Stimulated activated memory B cell treated with anti-CD40 and anti-IgM and Interleukin-4, amounts not matched to agents 10 μg/mL and 1 μg/mL and 100 μg/mL, for 72 hours (primary cell): ENCODE data around the gene CACNA1D.
A peak's percentile ranks its signal among the peaks of the same experiment; 100 is the strongest.

Source experiments
- ATAC-seq: fragments of 150-1000 bp; cut with Tn5 transposase; 2 replicates; pipeline ENCODE4 v1.10.0; 2021
- H3K27ac Mint-ChIP-seq: one replicate; pipeline ENCODE4 v1.8.0; 2022; ENCODE audit warnings: mild to moderate bottlenecking, mixed read lengths
- H3K27me3 Mint-ChIP-seq: one replicate; pipeline ENCODE4 v1.8.0; 2022; ENCODE audit warnings: mixed read lengths
- H3K36me3 Mint-ChIP-seq: one replicate; pipeline ENCODE4 v1.8.0; 2022; ENCODE audit warnings: mixed read lengths
- H3K4me1 Mint-ChIP-seq: one replicate; pipeline ENCODE4 v1.8.0; 2022; ENCODE audit warnings: mixed read lengths
- H3K4me3 Mint-ChIP-seq: one replicate; pipeline ENCODE4 v1.8.0; 2022; ENCODE audit warnings: mild to moderate bottlenecking, moderate library complexity, mixed read lengths
- H3K9me3 Mint-ChIP-seq: one replicate; pipeline ENCODE4 v1.8.0; 2022; ENCODE audit warnings: mixed read lengths

The CACNA1D gene

GRCh38 chr3:53673722-53674350 is 179.4 kb downstream of the CACNA1D start:
- no peaks in the 10 kb centered on the region for H3K9me3 Mint-ChIP-seq
- H3K36me3 Mint-ChIP-seq: no peaks in the 10 kb centered on the region
- H3K27ac Mint-ChIP-seq: no peak overlapping the region
- peaks cover 32% of the 10 kb centered on the region for H3K27me3 Mint-ChIP-seq
- no peak overlapping the region for H3K4me3 Mint-ChIP-seq
- ATAC-seq: no peak
- H3K4me1 Mint-ChIP-seq: no peaks in the 10 kb centered on the region

- H3K36me3 Mint-ChIP-seq: no peaks in the 10 kb centered on the region
- H3K4me1 Mint-ChIP-seq: no peaks in the 10 kb centered on the region
- ATAC-seq: no peak
- H3K4me3 Mint-ChIP-seq: no peak overlapping the region
- peaks cover 24% of the 10 kb centered on the region for H3K27me3 Mint-ChIP-seq
- H3K9me3 Mint-ChIP-seq: no peaks in the 10 kb centered on the region
- H3K27ac Mint-ChIP-seq: no peak overlapping the region
Measured at GRCh38 chr3:53674582-53674981, 180.2 kb downstream of the CACNA1D start.

- Mint-ChIP-seq H3K36me3 (no peaks in the 10 kb centered on the region), H3K4me3 (no peak overlapping the region), H3K9me3 (no peaks in the 10 kb centered on the region)
Measured at GRCh38 chr3:53675022-53675697, 180.7 kb downstream of the CACNA1D start.

GRCh38 chr3:53675942-53676341 is 181.5 kb downstream of the CACNA1D start:
- H3K36me3 Mint-ChIP-seq: no peaks in the 10 kb centered on the region
- no peaks in the 10 kb centered on the region for H3K4me1 Mint-ChIP-seq
- no peak for ATAC-seq
- H3K27ac Mint-ChIP-seq: no peak overlapping the region
- H3K4me3 Mint-ChIP-seq: no peak overlapping the region
- H3K9me3 Mint-ChIP-seq: no peaks in the 10 kb centered on the region
- peaks cover 29% of the 10 kb centered on the region for H3K27me3 Mint-ChIP-seq

More at GRCh38 chr3:53675022-53675697, 180.7 kb downstream of the CACNA1D start:
- Mint-ChIP-seq H3K27ac (no peak overlapping the region), H3K4me1 (no peaks in the 10 kb centered on the region), H3K27me3 (peaks cover 24% of the 10 kb centered on the region)
- peak; percentile 40 for ATAC-seq

- Mint-ChIP-seq H3K27me3 (peaks cover 43% of the 10 kb centered on the region), H3K4me1 (no peaks in the 10 kb centered on the region), H3K36me3 (no peaks in the 10 kb centered on the region), H3K27ac (no peak overlapping the region), H3K9me3 (no peaks in the 10 kb centered on the region), H3K4me3 (no peak overlapping the region)
- ATAC-seq: no peak
Measured at GRCh38 chr3:53677413-53677812, 183.0 kb downstream of the CACNA1D start.

GRCh38 chr3:53680028-53680427 is 185.6 kb downstream of the CACNA1D start:
- ATAC-seq: no peak
- peaks cover 61% of the 10 kb centered on the region for H3K27me3 Mint-ChIP-seq
- no peaks in the 10 kb centered on the region for H3K4me1 Mint-ChIP-seq
- no peak overlapping the region for H3K27ac Mint-ChIP-seq
- H3K36me3 Mint-ChIP-seq: no peaks in the 10 kb centered on the region
- no peak overlapping the region for H3K4me3 Mint-ChIP-seq
- no peaks in the 10 kb centered on the region for H3K9me3 Mint-ChIP-seq

- Mint-ChIP-seq H3K27ac (no peak overlapping the region), H3K9me3 (no peaks in the 10 kb centered on the region), H3K27me3 (peaks cover 43% of the 10 kb centered on the region), H3K4me1 (no peaks in the 10 kb centered on the region), H3K36me3 (no peaks in the 10 kb centered on the region), H3K4me3 (no peak overlapping the region)
- no peak for ATAC-seq
Measured at GRCh38 chr3:53682807-53683206, 188.4 kb downstream of the CACNA1D start.

GRCh38 chr3:53688066-53688465 is 193.7 kb downstream of the CACNA1D start:
- no peaks in the 10 kb centered on the region for H3K9me3 Mint-ChIP-seq

GRCh38 chr3:53688989-53689388 is 194.6 kb downstream of the CACNA1D start:
- Mint-ChIP-seq H3K4me1 (peaks cover 7% of the 10 kb centered on the region), H3K4me3 (no peak overlapping the region), H3K27ac (no peak overlapping the region), H3K27me3 (peaks cover 12% of the 10 kb centered on the region), H3K36me3 (no peaks in the 10 kb centered on the region), H3K9me3 (no peaks in the 10 kb centered on the region)
- ATAC-seq: peak; percentile 28

More at GRCh38 chr3:53688066-53688465, 193.7 kb downstream of the CACNA1D start:
- H3K27me3 Mint-ChIP-seq: peaks cover 17% of the 10 kb centered on the region
- H3K4me1 Mint-ChIP-seq: no peaks in the 10 kb centered on the region
- H3K4me3 Mint-ChIP-seq: no peak overlapping the region
- H3K36me3 Mint-ChIP-seq: no peaks in the 10 kb centered on the region
- ATAC-seq: peak; percentile 49
- H3K27ac Mint-ChIP-seq: no peak overlapping the region

GRCh38 chr3:53689681-53690080 is 195.3 kb downstream of the CACNA1D start:
- Mint-ChIP-seq H3K4me1 (peaks cover 11% of the 10 kb centered on the region), H3K27me3 (peaks cover 10% of the 10 kb centered on the region), H3K9me3 (no peaks in the 10 kb centered on the region), H3K36me3 (no peaks in the 10 kb centered on the region), H3K4me3 (no peak overlapping the region), H3K27ac (no peak overlapping the region)
- no peak for ATAC-seq

- Mint-ChIP-seq H3K4me1 (peaks cover 11% of the 10 kb centered on the region), H3K4me3 (no peak overlapping the region), H3K27me3 (peaks cover 9% of the 10 kb centered on the region), H3K9me3 (no peaks in the 10 kb centered on the region), H3K27ac (no peak overlapping the region), H3K36me3 (no peaks in the 10 kb centered on the region)
- ATAC-seq: no peak
Measured at GRCh38 chr3:53690521-53690920, 196.1 kb downstream of the CACNA1D start.

GRCh38 chr3:53691349-53691748 is 196.9 kb downstream of the CACNA1D start:
- no peak overlapping the region for H3K4me3 Mint-ChIP-seq
- ATAC-seq: no peak
- no peaks in the 10 kb centered on the region for H3K9me3 Mint-ChIP-seq
- H3K4me1 Mint-ChIP-seq: peaks cover 11% of the 10 kb centered on the region
- no peak overlapping the region for H3K27ac Mint-ChIP-seq
- H3K36me3 Mint-ChIP-seq: no peaks in the 10 kb centered on the region
- peaks cover 13% of the 10 kb centered on the region for H3K27me3 Mint-ChIP-seq

GRCh38 chr3:53691885-53692284 is 197.5 kb downstream of the CACNA1D start:
- H3K4me3 Mint-ChIP-seq: no peak overlapping the region
- no peak for ATAC-seq
- H3K4me1 Mint-ChIP-seq: peaks cover 11% of the 10 kb centered on the region
- H3K27ac Mint-ChIP-seq: no peak overlapping the region
- peaks cover 18% of the 10 kb centered on the region for H3K27me3 Mint-ChIP-seq
- no peaks in the 10 kb centered on the region for H3K9me3 Mint-ChIP-seq
- H3K36me3 Mint-ChIP-seq: no peaks in the 10 kb centered on the region

GRCh38 chr3:53693451-53693850 is 199.0 kb downstream of the CACNA1D start:
- Mint-ChIP-seq H3K4me1 (peaks cover 11% of the 10 kb centered on the region), H3K9me3 (no peaks in the 10 kb centered on the region), H3K27me3 (peaks cover 28% of the 10 kb centered on the region), H3K36me3 (no peaks in the 10 kb centered on the region), H3K4me3 (no peak overlapping the region), H3K27ac (no peak overlapping the region)
- no peak for ATAC-seq

- Mint-ChIP-seq H3K9me3 (no peaks in the 10 kb centered on the region), H3K36me3 (no peaks in the 10 kb centered on the region), H3K27ac (no peak overlapping the region), H3K27me3 (peaks cover 34% of the 10 kb centered on the region), H3K4me1 (peaks cover 11% of the 10 kb centered on the region), H3K4me3 (no peak overlapping the region)
- ATAC-seq: no peak
Measured at GRCh38 chr3:53694046-53694445, 199.6 kb downstream of the CACNA1D start.

GRCh38 chr3:53694666-53695323 is 200.4 kb downstream of the CACNA1D start:
- ATAC-seq: no peak
- no peaks in the 10 kb centered on the region for H3K36me3 Mint-ChIP-seq
- peaks cover 11% of the 10 kb centered on the region for H3K4me1 Mint-ChIP-seq
- no peak overlapping the region for H3K27ac Mint-ChIP-seq
- H3K4me3 Mint-ChIP-seq: no peak overlapping the region
- H3K9me3 Mint-ChIP-seq: no peaks in the 10 kb centered on the region
- peaks cover 34% of the 10 kb centered on the region for H3K27me3 Mint-ChIP-seq
